Astrocyte (in vitro differentiated cells and primary cell): Measurements from ENCODE around the gene SLC16A2.

ENCODE experiments used
- EZH2 ChIP-seq: IDR thresholded peaks from 2 replicates; pipeline ENCODE4 v1.6.1; 2012; ENCODE audit warnings: mild to moderate bottlenecking, low read length, inconsistent platforms; ENCODE audit not compliant: insufficient read depth
- TF ChIP-seq, protein P1 (sequence below): IDR thresholded peaks from 2 replicates; pipeline ENCODE4 v1.5.1; 2011; ENCODE audit warnings: low read depth, mild to moderate bottlenecking, inconsistent platforms, low read length, moderate library complexity; ENCODE audit not compliant: insufficient read depth

DNA sequence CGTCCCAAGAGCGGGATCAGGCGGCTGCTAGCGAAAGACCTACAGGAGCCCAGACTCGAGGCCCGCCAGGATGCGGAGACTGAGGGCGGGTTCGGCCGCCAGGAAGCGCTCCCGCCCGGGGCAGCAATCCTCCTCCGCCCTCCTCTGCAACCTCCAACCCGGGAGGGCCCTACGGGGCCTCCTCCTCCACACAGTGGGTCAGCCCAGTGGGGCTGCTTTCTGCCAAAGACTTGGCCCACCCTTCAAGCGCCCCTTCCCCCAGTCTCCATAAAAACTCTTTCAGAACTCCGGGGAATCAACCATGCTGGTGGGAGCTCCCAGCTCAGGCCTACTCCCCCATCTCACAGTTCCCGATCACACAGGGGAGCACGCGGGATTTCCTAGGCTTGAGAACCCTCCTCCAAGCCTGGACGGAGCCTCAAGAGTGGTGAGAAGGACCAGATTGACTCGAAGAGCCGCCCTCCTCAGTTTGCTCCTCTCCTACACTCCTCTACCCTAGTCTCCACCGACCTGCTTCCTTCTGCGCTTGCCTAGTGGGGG, 115.6 kb downstream of the SLC16A2 start:
- TF ChIP-seq, protein P1, sequence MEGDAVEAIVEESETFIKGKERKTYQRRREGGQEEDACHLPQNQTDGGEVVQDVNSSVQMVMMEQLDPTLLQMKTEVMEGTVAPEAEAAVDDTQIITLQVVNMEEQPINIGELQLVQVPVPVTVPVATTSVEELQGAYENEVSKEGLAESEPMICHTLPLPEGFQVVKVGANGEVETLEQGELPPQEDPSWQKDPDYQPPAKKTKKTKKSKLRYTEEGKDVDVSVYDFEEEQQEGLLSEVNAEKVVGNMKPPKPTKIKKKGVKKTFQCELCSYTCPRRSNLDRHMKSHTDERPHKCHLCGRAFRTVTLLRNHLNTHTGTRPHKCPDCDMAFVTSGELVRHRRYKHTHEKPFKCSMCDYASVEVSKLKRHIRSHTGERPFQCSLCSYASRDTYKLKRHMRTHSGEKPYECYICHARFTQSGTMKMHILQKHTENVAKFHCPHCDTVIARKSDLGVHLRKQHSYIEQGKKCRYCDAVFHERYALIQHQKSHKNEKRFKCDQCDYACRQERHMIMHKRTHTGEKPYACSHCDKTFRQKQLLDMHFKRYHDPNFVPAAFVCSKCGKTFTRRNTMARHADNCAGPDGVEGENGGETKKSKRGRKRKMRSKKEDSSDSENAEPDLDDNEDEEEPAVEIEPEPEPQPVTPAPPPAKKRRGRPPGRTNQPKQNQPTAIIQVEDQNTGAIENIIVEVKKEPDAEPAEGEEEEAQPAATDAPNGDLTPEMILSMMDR = no peak
- no peak for TF ChIP-seq EZH2
